PC-3 (cell line): ENCODE results near the gene ERMARD. TPM values are rescaled to one million over a fixed set of nuclear protein-coding genes. Genes with fewer than 3 reads are reported as not detected.

Experiments used
- ATAC-seq: fragments of 200-7000 bp; cut with Tn5 transposase; 2 replicates; pipeline ENCODE4 v1.9.1; 2020; ENCODE audit warnings: mild to moderate bottlenecking, moderate library complexity
- BruUV-seq: library from RNA; stranded (reverse); fragments of 400-500 nt; replicated peaks from 2 replicates; lab custom pipeline; 2021; lab: Mats Ljungman, UMichigan
- CTCF ChIA-PET: fragments of 300-600 bp; sonication (Branson Sonifier 250); formaldehyde crosslinking; loops from one replicate; lab custom pipeline; 2022; ENCODE audit warnings: antibody characterized with exemption; lab: Charles Lee
- POLR2A ChIA-PET: fragments of 300-600 bp; sonication (Branson Sonifier 250); formaldehyde crosslinking; loops from one replicate; lab custom pipeline; 2022; ENCODE audit warnings: antibody characterized with exemption; ENCODE audit not compliant: unreplicated experiment; lab: Charles Lee
- DNase-seq: peaks from one replicate; pipeline ENCODE4 v3.0.0-alpha.2; 2015
- H2AFZ ChIP-seq: fragments of 300-600 bp; sonication (generic); 2 replicates; pipeline ENCODE4 v1.6.0; 2016; ENCODE audit warnings: antibody characterized with exemption, low read length
- H3F3A ChIP-seq: fragments of 300-600 bp; sonication (generic); one replicate; pipeline ENCODE4 v1.6.0; 2017; ENCODE audit warnings: antibody characterized with exemption, low read length, control low read depth, mild to moderate bottlenecking; ENCODE audit not compliant: unreplicated experiment
- H3K27ac ChIP-seq: fragments of 300-600 bp; sonication (generic); 2 replicates; pipeline ENCODE4 v1.5.1; 2016; ENCODE audit warnings: mild to moderate bottlenecking, low read length
- H3K27me3 ChIP-seq: fragments of 300-600 bp; sonication (generic); 2 replicates; pipeline ENCODE4 v1.6.1; 2016; ENCODE audit warnings: low read length, mixed read lengths
- H3K36me3 ChIP-seq: fragments of 300-600 bp; sonication (generic); 2 replicates; pipeline ENCODE4 v1.6.1; 2016; ENCODE audit warnings: low read depth, mixed run types, low read length, mixed read lengths
- H3K4me1 ChIP-seq: fragments of 300-600 bp; sonication (generic); 2 replicates; pipeline ENCODE4 v1.5.1; 2016; ENCODE audit warnings: low read length; ENCODE audit not compliant: insufficient read depth
- H3K4me2 ChIP-seq: fragments of 300-600 bp; sonication (generic); 2 replicates; pipeline ENCODE4 v1.6.0; 2016; ENCODE audit warnings: low read length
- H3K4me3 ChIP-seq: fragments of 300-600 bp; sonication (generic); 2 replicates; pipeline ENCODE4 v1.5.1; 2016; ENCODE audit warnings: mild to moderate bottlenecking, low read length, mixed read lengths
- H3K79me2 ChIP-seq: fragments of 300-600 bp; sonication (generic); 2 replicates; pipeline ENCODE4 v1.6.1; 2017; ENCODE audit warnings: low read length, mixed read lengths
- H3K9ac ChIP-seq: fragments of 300-600 bp; sonication (generic); 2 replicates; pipeline ENCODE4 v1.6.0; 2016; ENCODE audit warnings: mild to moderate bottlenecking, low read length
- H3K9me2 ChIP-seq: fragments of 300-600 bp; sonication (generic); replicated peaks from 2 replicates; pipeline ENCODE4 v1.6.1; 2016; ENCODE audit warnings: mixed run types, low read length, mixed read lengths
- H3K9me3 ChIP-seq: fragments of 300-600 bp; sonication (generic); 2 replicates; pipeline ENCODE4 v1.6.1; 2016; ENCODE audit warnings: low read length, mixed read lengths
- H4K20me1 ChIP-seq: fragments of 300-600 bp; sonication (generic); 2 replicates; pipeline ENCODE4 v1.6.1; 2016; ENCODE audit warnings: low read length, mixed read lengths
- CTCF ChIP-seq: fragments of 300-600 bp; sonication (generic); conservative IDR thresholded peaks from 2 replicates; pipeline ENCODE4 v1.5.1; 2017; ENCODE audit warnings: antibody characterized with exemption, low read depth, mild to moderate bottlenecking, low read length
- EZH2 ChIP-seq: fragments of 300-600 bp; sonication (generic); IDR thresholded peaks from one replicate; pipeline ENCODE4 v1.6.1; 2017; ENCODE audit warnings: antibody characterized with exemption, mild to moderate bottlenecking, low read length; ENCODE audit not compliant: unreplicated experiment
- EZH2phosphoT487 ChIP-seq: fragments of 300-600 bp; sonication (generic); IDR thresholded peaks from 2 replicates; pipeline ENCODE4 v1.6.1; 2018; ENCODE audit warnings: mild to moderate bottlenecking, antibody characterized with exemption, low read length, borderline replicate concordance
- intact Hi-C: fragments of 100-400 bp; cut with micrococcal nuclease; formaldehyde crosslinking; loops from 2 replicates; pipeline ENCODE4 v1.9.0; 2023
- total RNA-seq: library from RNA; depleted of rRNA; stranded (reverse); fragments of >200 nt; gene quantifications from 2 replicates; pipeline ENCODE4 v1.2.3, GENCODE V29; 2014

ERMARD gene
- total RNA-seq, 1 experiment from 2014 or later: 16.3 TPM

GRCh38 chr6:169779092-169779815 lies 27.8 kb downstream of the ERMARD start:
- H2AFZ ChIP-seq: no peak overlapping the region
- H3K79me2 ChIP-seq: no peaks in the 10 kb centered on the region
- no peak for TF ChIP-seq CTCF
- no peak for TF ChIP-seq EZH2phosphoT487
- no peak for TF ChIP-seq EZH2
- DNase-seq (no peak), ATAC-seq (no peak)
- no peaks in the 10 kb centered on the region for H4K20me1 ChIP-seq
- 0 out of 2 replicates have a peak, but pooled peaks cover 3% of the 10 kb centered on the region for H3K36me3 ChIP-seq
- no peaks in the 10 kb centered on the region for H3K9me3 ChIP-seq
- intact Hi-C loops: no loop called here
- no peaks in the 10 kb centered on the region for H3K27me3 ChIP-seq
- POLR2A ChIA-PET: no interaction called here
- CTCF ChIA-PET: no interaction called here
- H3K9ac ChIP-seq: no peak overlapping the region
- H3K9me2 ChIP-seq: no peaks in the 10 kb centered on the region
- H3K4me1 ChIP-seq: no peaks in the 10 kb centered on the region
- BruUV-seq: no TSS peak
- H3K4me3 ChIP-seq: no peak overlapping the region
- no peak overlapping the region for H3K27ac ChIP-seq
- no peaks in the 10 kb centered on the region for H3F3A ChIP-seq
- no peak overlapping the region for H3K4me2 ChIP-seq

DNA sequence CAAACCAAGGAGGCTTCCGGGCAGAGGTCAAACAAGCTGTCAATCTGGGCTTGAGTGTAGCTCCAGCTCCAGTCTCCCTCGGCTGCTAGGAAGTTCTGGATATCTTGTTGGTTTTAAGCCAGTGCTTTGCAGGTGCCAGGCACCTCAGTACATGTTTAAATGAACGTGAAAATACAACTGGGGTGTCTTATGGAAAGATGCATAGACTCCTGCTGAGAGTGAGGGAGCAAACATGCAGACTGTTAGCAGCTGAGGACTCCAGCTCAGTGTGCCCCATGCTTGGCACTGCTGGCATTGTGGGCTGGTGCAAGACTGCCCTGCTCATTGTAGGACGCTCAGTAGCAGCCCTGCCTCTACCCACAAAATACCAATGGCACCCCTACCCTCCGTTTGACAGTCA lies 28.5 kb downstream of the ERMARD start:
- Histone ChIP-seq H3F3A (no peaks in the 10 kb centered on the region), H2AFZ (no peak overlapping the region), H3K79me2 (no peaks in the 10 kb centered on the region), H3K36me3 (0 out of 2 replicates have a peak, but pooled peaks cover 3% of the 10 kb centered on the region), H3K9me2 (no peaks in the 10 kb centered on the region), H3K4me2 (no peak overlapping the region), H3K9me3 (no peaks in the 10 kb centered on the region), H3K9ac (no peak overlapping the region), H3K27me3 (no peaks in the 10 kb centered on the region), H3K27ac (no peak overlapping the region), H3K4me3 (no peak overlapping the region), H4K20me1 (no peaks in the 10 kb centered on the region), H3K4me1 (no peaks in the 10 kb centered on the region)
- BruUV-seq: no TSS peak
- DNase-seq (no peak), ATAC-seq (no peak)
- intact Hi-C loops: no loop called here
- ChIA-PET CTCF (no interaction called here), POLR2A (no interaction called here)
- TF ChIP-seq EZH2: no peak
- no peak for TF ChIP-seq EZH2phosphoT487
- TF ChIP-seq CTCF: no peak

DNA sequence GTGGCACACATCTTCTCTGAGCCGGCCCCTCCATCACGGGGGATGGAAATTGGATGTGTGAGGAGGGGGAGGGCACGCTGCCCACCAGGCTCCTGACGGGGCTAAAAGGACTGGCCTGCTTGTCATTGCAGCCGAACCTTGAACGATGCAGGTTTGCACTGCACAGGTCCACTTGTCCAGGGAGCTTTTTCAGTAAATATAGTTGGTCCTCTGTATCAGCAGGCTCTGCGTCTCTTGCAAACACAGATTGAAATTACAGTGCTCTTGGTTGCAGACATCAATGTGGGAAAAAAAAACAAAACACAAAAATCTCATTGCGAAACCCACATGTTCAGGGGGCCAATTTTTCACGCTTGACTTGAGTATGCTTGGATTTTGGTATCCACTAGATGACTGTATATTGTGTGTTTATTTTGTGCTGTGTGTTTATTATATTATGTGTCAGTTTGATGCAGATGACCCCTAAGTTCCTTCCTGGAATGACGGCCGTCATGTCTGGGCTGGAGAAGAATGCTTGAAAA lies 29.2 kb downstream of the ERMARD start:
- H3K27ac ChIP-seq: no peak overlapping the region
- no peak for DNase-seq
- ATAC-seq: no peak

More for the DNA sequence above, 29.2 kb downstream of the ERMARD start:
- TF ChIP-seq CTCF: no peak
- no peak for TF ChIP-seq EZH2phosphoT487
- TF ChIP-seq EZH2: no peak
- H3K27me3 ChIP-seq: no peaks in the 10 kb centered on the region
- H3K4me1 ChIP-seq: no peaks in the 10 kb centered on the region
- H4K20me1 ChIP-seq: no peaks in the 10 kb centered on the region
- POLR2A ChIA-PET: no interaction called here
- no peaks in the 10 kb centered on the region for H3K9me2 ChIP-seq
- CTCF ChIA-PET: interaction anchor here (0.6 kb wide), 1 partner anchor 512 kb away, joined by 4 read pairs; no protein-coding TSS in a partner anchor
- H3K9me3 ChIP-seq: no peaks in the 10 kb centered on the region
- no peak overlapping the region for H2AFZ ChIP-seq
- H3K4me3 ChIP-seq: no peak overlapping the region
- no TSS peak for BruUV-seq
- H3F3A ChIP-seq: no peaks in the 10 kb centered on the region
- H3K4me2 ChIP-seq: no peak overlapping the region
- H3K79me2 ChIP-seq: no peaks in the 10 kb centered on the region
- intact Hi-C loops: no loop called here
- no peak overlapping the region for H3K9ac ChIP-seq
- 0 out of 2 replicates have a peak, but pooled peaks cover 3% of the 10 kb centered on the region for H3K36me3 ChIP-seq
